Thoracic aorta (tissue), 2 donors: Measurements from ENCODE around the gene LRP2. TPM values are rescaled to one million over a fixed set of nuclear protein-coding genes. Genes with fewer than 3 reads are reported as not detected.

Source experiments
- ATAC-seq: fragments of 150-250 bp; one replicate; pipeline ENCODE4 v1.8.0; 2017; ENCODE audit warnings: low read depth; ENCODE audit not compliant: insufficient number of reproducible peaks, low FRiP score
- DNase-seq: peaks from one replicate; pipeline ENCODE4 v3.0.0-alpha.2; 2020; ENCODE audit warnings: low spot score
- H3K27ac ChIP-seq, 2 donors: fragments of 200-600 bp; sonication (generic); 1 replicate in 1 of 2; 2 replicates in 1 of 2; pipeline ENCODE4 v1.5.1; 2016; ENCODE audit warnings: mild to moderate bottlenecking in 2 of 2, moderate library complexity in 2 of 2
- H3K27me3 ChIP-seq: fragments of 200-600 bp; sonication (generic); replicated peaks from 2 replicates; pipeline ENCODE4 v1.6.0; 2016; ENCODE audit warnings: mild to moderate bottlenecking; ENCODE audit not compliant: insufficient read depth
- H3K36me3 ChIP-seq: fragments of 200-600 bp; sonication (generic); one replicate; pipeline ENCODE4 v1.5.1; 2016
- H3K4me1 ChIP-seq, 2 donors: fragments of 200-600 bp; sonication (generic); 1 replicate in 1 of 2; 2 replicates in 1 of 2; pipeline versions ENCODE4 v1.5.1 to v1.6.0; 2016; ENCODE audit warnings: low read depth in 2 of 2, mild to moderate bottlenecking in 1 of 2; ENCODE audit not compliant: control insufficient read depth in 1 of 2
- H3K4me3 ChIP-seq: fragments of 200-600 bp; sonication (generic); 2 replicates; pipeline ENCODE4 v1.5.1; 2016; ENCODE audit warnings: mild to moderate bottlenecking
- H3K9me3 ChIP-seq: fragments of 200-600 bp; sonication (generic); 2 replicates; pipeline ENCODE4 v1.5.1; 2016
- CTCF ChIP-seq: fragments of 200-600 bp; sonication (generic); IDR thresholded peaks from one replicate; pipeline ENCODE4 v1.5.1; 2019; ENCODE audit warnings: antibody characterized with exemption
- total RNA-seq, 2 donors: library from RNA; depleted of rRNA; stranded (reverse); fragments of >200 nt; gene quantifications; one replicate each; pipeline versions ENCODE4 v1.1.0 to v1.2.3, GENCODE V29; 2016

LRP2 gene
- total RNA-seq, 2 donors from 2014 or later = 0.07 to 0.14 TPM

GRCh38 chr2:169093535-169093934, 268.8 kb downstream of the LRP2 start:
- ATAC-seq (no peak), DNase-seq (no peak)
- TF ChIP-seq CTCF = no peak
- H3K4me1 ChIP-seq = peaks cover 0 to 5% of the 10 kb centered on the region in 2 donors
- H3K27me3 ChIP-seq = no peaks in the 10 kb centered on the region
- no peak overlapping the region for H3K4me3 ChIP-seq
- no peaks in the 10 kb centered on the region for H3K9me3 ChIP-seq
- H3K36me3 ChIP-seq = no peaks in the 10 kb centered on the region
- no peak overlapping the region for H3K27ac ChIP-seq

GRCh38 chr2:169091761-169092519, 270.4 kb downstream of the LRP2 start:
- no peak overlapping the region for H3K4me3 ChIP-seq
- no peak overlapping the region for H3K27ac ChIP-seq
- no peaks in the 10 kb centered on the region for H3K36me3 ChIP-seq
- DNase-seq (no peak), ATAC-seq (no peak)
- no peaks in the 10 kb centered on the region for H3K27me3 ChIP-seq
- no peak for TF ChIP-seq CTCF
- H3K4me1 ChIP-seq = peaks cover 0 to 5% of the 10 kb centered on the region in 2 donors
- H3K9me3 ChIP-seq = no peaks in the 10 kb centered on the region

- Histone ChIP-seq H3K4me1 (peaks cover 0 to 5% of the 10 kb centered on the region in 2 donors), H3K36me3 (no peaks in the 10 kb centered on the region), H3K27ac (no peak overlapping the region), H3K4me3 (no peak overlapping the region), H3K9me3 (no peaks in the 10 kb centered on the region), H3K27me3 (no peaks in the 10 kb centered on the region)
- DNase-seq (no peak), ATAC-seq (no peak)
- TF ChIP-seq CTCF = no peak
These were observed 271.1 kb downstream of the LRP2 start for GRCh38 chr2:169091256-169091655.

DNA sequence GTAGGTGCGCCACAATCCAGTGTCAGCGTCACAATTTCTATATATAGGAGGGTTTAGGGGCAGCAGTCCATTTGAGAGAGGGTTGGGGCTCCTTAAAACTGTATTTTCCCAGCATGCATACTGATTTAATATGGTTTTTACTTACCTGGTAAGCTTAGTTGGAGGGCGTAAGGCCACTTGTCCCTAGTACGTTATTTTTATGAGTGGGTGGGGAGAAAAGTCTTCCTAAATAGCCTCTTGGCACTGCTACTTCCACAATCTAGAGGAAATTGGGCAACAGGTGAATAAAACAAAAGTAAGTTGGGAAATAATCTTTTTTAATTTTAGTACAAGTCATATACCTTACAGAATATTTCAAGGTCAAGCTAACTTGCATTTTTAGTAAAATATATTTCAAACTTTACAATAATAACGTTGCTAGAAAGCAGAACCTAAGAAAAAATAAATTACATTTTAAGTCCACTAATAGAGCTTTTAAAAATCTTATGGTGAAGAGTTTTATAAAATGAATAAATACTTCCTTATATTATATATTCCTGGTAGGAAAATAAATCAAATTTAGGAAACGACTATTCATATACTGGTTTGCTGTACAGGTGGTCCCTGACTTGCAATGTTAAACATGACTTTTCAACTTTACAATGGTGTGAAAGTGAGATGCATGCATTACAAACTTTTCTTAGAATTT, 272.1 kb downstream of the LRP2 start:
- DNase-seq (no peak), ATAC-seq (no peak)
- TF ChIP-seq CTCF = no peak
- Histone ChIP-seq H3K27ac (no peak overlapping the region), H3K36me3 (no peaks in the 10 kb centered on the region), H3K9me3 (no peaks in the 10 kb centered on the region), H3K27me3 (no peaks in the 10 kb centered on the region), H3K4me1 (no peaks in the 10 kb centered on the region), H3K4me3 (no peak overlapping the region)

DNA sequence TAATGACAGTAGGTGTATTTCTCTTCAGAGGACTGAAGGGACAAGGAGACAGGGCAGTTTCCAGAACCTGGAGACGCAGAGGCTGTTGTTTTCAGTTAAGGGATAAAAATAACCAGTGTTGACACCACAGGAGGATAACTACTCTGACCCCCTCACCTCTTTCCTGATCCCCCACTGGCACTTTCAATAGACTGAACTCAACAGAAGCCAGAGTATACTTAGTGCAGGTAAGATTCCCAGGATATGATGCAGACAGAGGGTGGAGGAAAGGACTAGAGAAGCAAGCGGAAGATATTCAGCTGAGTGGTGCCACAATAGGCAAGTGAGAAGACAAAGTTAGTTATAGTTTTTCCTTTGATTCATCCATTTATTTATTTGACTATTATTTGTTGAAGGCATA, 273.2 kb downstream of the LRP2 start:
- Histone ChIP-seq H3K36me3 (no peaks in the 10 kb centered on the region), H3K4me1 (no peaks in the 10 kb centered on the region), H3K27me3 (no peaks in the 10 kb centered on the region), H3K27ac (no peak overlapping the region), H3K9me3 (no peaks in the 10 kb centered on the region), H3K4me3 (no peak overlapping the region)
- TF ChIP-seq CTCF = no peak
- ATAC-seq = no peak
- no peak for DNase-seq
